Measurements from ENCODE around the gene KDM5C.

DNA sequence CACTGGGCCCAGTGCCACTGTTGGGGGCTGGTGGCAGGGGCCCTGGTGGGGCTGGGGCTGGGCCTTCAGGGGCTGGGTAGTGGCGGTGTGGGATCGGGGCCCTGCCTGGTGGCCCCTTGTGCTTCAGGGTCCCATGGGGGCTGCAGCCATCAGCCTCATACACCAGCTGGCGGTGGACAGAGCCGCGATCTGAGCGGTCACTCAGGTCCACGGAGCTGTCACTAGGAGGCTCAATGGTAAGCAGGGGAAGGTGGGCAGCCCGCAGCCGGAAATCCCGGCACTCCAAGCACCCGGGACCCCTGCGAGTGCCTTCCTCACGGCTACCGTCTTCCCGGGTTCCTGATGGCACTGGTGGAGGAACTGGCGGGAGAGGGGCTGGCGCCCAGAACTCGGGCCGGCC lies 25.5 kb upstream of the KDM5C start:
- TF ChIP-seq POLR2A (IDR thresholded peaks at IDR 0.05; ENCODE audit: low read depth, low read length) (no peak), TAF1 (IDR thresholded peaks at IDR 0.05; ENCODE audit: low read depth, low read length) (no peak), POLR2AphosphoS5 (IDR thresholded peaks at IDR 0.05; ENCODE audit: low read depth, low read length) (no peak), SPI1 (IDR thresholded peaks at IDR 0.05; ENCODE audit: low read depth, low read length) (no peak), POU2F2 (IDR thresholded peaks at IDR 0.05; ENCODE audit: low read depth, low read length) (no peak), PAX5 (IDR thresholded peaks at IDR 0.05; ENCODE audit: insufficient read depth, low read length, severe bottlenecking) (no peak)

Measured in GM12891 (cell line).